ENCODE data around the gene RCOR2.

The RCOR2 gene

GRCh38 chr11:63906585-63906984 lies 10.4 kb downstream of the RCOR2 start:
- peak; percentile 66 for DNase-seq

- no peak for DNase-seq
Measured at GRCh38 chr11:63906087-63906486, 10.9 kb downstream of the RCOR2 start.

GRCh38 chr11:63905179-63905578 lies 11.8 kb downstream of the RCOR2 start:
- DNase-seq, result no peak

GRCh38 chr11:63904743-63905142 lies 12.2 kb downstream of the RCOR2 start:
- DNase-seq, result no peak

- DNase-seq, result no peak
Measured at GRCh38 chr11:63903884-63904283, 13.1 kb downstream of the RCOR2 start.

GRCh38 chr11:63901660-63902059 lies 15.3 kb downstream of the RCOR2 start:
- DNase-seq, result no peak

GRCh38 chr11:63897459-63898146 lies 19.4 kb downstream of the RCOR2 start:
- no peak for DNase-seq

- no peak for DNase-seq
Measured at GRCh38 chr11:63896071-63896470, 20.9 kb downstream of the RCOR2 start.

GRCh38 chr11:63893355-63893754 lies 23.6 kb downstream of the RCOR2 start:
- no peak for DNase-seq

GRCh38 chr11:63892228-63892627 lies 24.7 kb downstream of the RCOR2 start:
- no peak for DNase-seq

- no peak for DNase-seq
Measured at GRCh38 chr11:63890368-63890767, 26.6 kb downstream of the RCOR2 start.

- no peak for DNase-seq
Measured at GRCh38 chr11:63889344-63889743, 27.6 kb downstream of the RCOR2 start.

GRCh38 chr11:63888170-63889086 lies 28.5 kb downstream of the RCOR2 start:
- DNase-seq, result peak; percentile 72

- DNase-seq, result no peak
Measured at GRCh38 chr11:63887386-63887999, 29.5 kb downstream of the RCOR2 start.

GRCh38 chr11:63884196-63884932 lies 32.6 kb downstream of the RCOR2 start:
- DNase-seq, result no peak

- no peak for DNase-seq
Measured at GRCh38 chr11:63883791-63884190, 33.2 kb downstream of the RCOR2 start.

GRCh38 chr11:63882555-63883242 lies 34.3 kb downstream of the RCOR2 start:
- DNase-seq, result peak; percentile 35

GRCh38 chr11:63880403-63880790 lies 36.6 kb downstream of the RCOR2 start:
- no peak for DNase-seq

- DNase-seq, result no peak
Measured at GRCh38 chr11:63879598-63880402, 37.2 kb downstream of the RCOR2 start.

- no peak for DNase-seq
Measured at GRCh38 chr11:63877658-63878241, 39.2 kb downstream of the RCOR2 start.

GRCh38 chr11:63876616-63877015 lies 40.3 kb downstream of the RCOR2 start:
- DNase-seq, result no peak
